SU-DHL-6 (cell line): ENCODE results near the gene CDK12.

Experiments
- H2AFZ ChIP-seq: fragments of 200-600 bp; sonication (generic); 2 replicates; pipeline ENCODE4 v1.6.1; 2014; ENCODE audit warnings: low read depth, mild to moderate bottlenecking, moderate library complexity, mixed read lengths, antibody characterized with exemption, low read length; ENCODE audit not compliant: severe bottlenecking
- H3F3A ChIP-seq: fragments of 200-600 bp; shearing (Covaris generic); 2 replicates; pipeline ENCODE4 v1.6.0; 2016; ENCODE audit warnings: antibody characterized with exemption, mild to moderate bottlenecking; ENCODE audit not compliant: insufficient read depth
- H3K27ac ChIP-seq: fragments of 200-600 bp; sonication (generic); 2 replicates; pipeline ENCODE4 v1.5.1; 2016; ENCODE audit warnings: low read depth, mild to moderate bottlenecking, low read length, moderate library complexity, mixed read lengths
- H3K27me3 ChIP-seq: fragments of 200-600 bp; sonication (generic), shearing (Covaris generic); 2 replicates; pipeline ENCODE4 v1.6.0; 2014; ENCODE audit warnings: mild to moderate bottlenecking, low read length
- H3K36me3 ChIP-seq: fragments of 200-600 bp; sonication (generic); 2 replicates; pipeline ENCODE4 v1.6.1; 2014; ENCODE audit warnings: mild to moderate bottlenecking, low read length, mixed read lengths
- H3K4me2 ChIP-seq: fragments of 300-600, 200-600 bp; shearing (Covaris generic), sonication (generic); 2 replicates; pipeline ENCODE4 v1.6.0; 2014; ENCODE audit warnings: low read length, low read depth, mild to moderate bottlenecking; ENCODE audit not compliant: poor library complexity, severe bottlenecking
- H3K4me3 ChIP-seq: fragments of 200-600 bp; sonication (generic); 2 replicates; pipeline ENCODE4 v1.5.1; 2014; ENCODE audit warnings: antibody characterized with exemption, low read length, mild to moderate bottlenecking, mixed read lengths; ENCODE audit not compliant: insufficient read depth, poor library complexity, severe bottlenecking
- H3K79me2 ChIP-seq: fragments of 200-600 bp; sonication (generic); 2 replicates; pipeline ENCODE4 v1.6.1; 2014; ENCODE audit warnings: mild to moderate bottlenecking, low read length, moderate library complexity; ENCODE audit not compliant: insufficient read depth
- H3K9ac ChIP-seq: fragments of 200-600 bp; sonication (generic); 2 replicates; pipeline ENCODE4 v1.7.0; 2014; ENCODE audit warnings: mild to moderate bottlenecking, low read length
- H3K9me2 ChIP-seq: fragments of 200-600 bp; sonication (generic); replicated peaks from 2 replicates; pipeline ENCODE4 v1.6.1; 2014; ENCODE audit warnings: low read length; ENCODE audit not compliant: insufficient read depth
- H3K9me3 ChIP-seq: fragments of 200-600 bp; sonication (generic); 2 replicates; pipeline ENCODE4 v1.6.1; 2014; ENCODE audit warnings: low read length, mixed read lengths; ENCODE audit not compliant: insufficient read depth
- H4K20me1 ChIP-seq: fragments of 200-600 bp; sonication (generic); 2 replicates; pipeline ENCODE4 v1.6.1; 2014; ENCODE audit warnings: low read depth, mild to moderate bottlenecking, antibody characterized with exemption, low read length, moderate library complexity, mixed read lengths
- EZH2phosphoT487 ChIP-seq: fragments of 200-600 bp; sonication (generic), shearing (Covaris generic); conservative IDR thresholded peaks from 2 replicates; pipeline ENCODE4 v1.6.1; 2018; ENCODE audit warnings: mild to moderate bottlenecking, antibody characterized with exemption, low read length, moderate library complexity, mixed read lengths
- TF ChIP-seq, protein P1 (sequence below): fragments of 200-600 bp; sonication (generic); IDR thresholded peaks from one replicate; pipeline ENCODE4 v1.5.1; 2017; ENCODE audit warnings: antibody characterized with exemption, mild to moderate bottlenecking, low read length, moderate library complexity; ENCODE audit not compliant: insufficient read depth, poor library complexity, severe bottlenecking

The CDK12 gene

DNA sequence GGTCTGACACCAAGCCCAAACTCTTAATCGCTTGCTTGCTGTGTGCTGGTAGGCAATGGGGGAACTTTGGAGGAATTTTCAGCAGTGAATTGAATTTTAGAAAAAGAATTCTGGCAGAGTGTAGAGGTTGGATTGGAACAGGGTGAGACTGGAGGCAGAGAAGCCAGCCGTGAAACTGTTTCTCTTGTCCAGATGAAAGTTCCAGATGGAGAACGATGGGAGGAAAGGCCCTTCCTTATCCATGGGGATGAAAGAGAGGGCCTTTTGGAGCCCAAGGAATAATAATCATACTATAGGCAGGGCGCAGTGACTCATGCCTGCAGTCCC is 120.4 kb downstream of the CDK12 start:
- H3F3A ChIP-seq: no peaks in the 10 kb centered on the region
- TF ChIP-seq EZH2phosphoT487: no peak
- TF ChIP-seq, protein P1, sequence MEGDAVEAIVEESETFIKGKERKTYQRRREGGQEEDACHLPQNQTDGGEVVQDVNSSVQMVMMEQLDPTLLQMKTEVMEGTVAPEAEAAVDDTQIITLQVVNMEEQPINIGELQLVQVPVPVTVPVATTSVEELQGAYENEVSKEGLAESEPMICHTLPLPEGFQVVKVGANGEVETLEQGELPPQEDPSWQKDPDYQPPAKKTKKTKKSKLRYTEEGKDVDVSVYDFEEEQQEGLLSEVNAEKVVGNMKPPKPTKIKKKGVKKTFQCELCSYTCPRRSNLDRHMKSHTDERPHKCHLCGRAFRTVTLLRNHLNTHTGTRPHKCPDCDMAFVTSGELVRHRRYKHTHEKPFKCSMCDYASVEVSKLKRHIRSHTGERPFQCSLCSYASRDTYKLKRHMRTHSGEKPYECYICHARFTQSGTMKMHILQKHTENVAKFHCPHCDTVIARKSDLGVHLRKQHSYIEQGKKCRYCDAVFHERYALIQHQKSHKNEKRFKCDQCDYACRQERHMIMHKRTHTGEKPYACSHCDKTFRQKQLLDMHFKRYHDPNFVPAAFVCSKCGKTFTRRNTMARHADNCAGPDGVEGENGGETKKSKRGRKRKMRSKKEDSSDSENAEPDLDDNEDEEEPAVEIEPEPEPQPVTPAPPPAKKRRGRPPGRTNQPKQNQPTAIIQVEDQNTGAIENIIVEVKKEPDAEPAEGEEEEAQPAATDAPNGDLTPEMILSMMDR: no peak
- H2AFZ ChIP-seq: no peak overlapping the region

DNA sequence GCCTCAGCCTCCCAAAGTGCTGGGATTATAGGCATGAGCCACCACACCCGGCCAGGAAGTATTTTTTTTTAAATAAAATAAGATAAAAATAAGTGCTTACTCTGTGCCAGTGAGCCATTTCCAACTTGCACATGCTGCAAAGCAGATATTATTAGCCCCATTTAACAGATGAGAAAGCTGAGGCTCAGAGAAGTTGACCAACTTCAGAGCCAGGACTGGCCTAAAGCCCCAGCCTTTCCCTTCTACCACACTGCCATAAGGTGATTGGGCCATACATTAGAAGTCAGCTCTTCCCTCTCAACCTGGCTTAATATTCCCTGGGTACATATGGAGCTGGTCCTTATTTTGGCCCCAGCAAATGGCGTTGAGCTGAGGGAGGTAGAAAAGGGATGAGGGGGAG is 121.4 kb downstream of the CDK12 start:
- Histone ChIP-seq H3K27ac (no peak overlapping the region), H2AFZ (no peak overlapping the region), H3K9me3 (no peaks in the 10 kb centered on the region), H3K4me2 (no peak overlapping the region), H3K4me3 (no peak overlapping the region), H3K79me2 (no peaks in the 10 kb centered on the region), H4K20me1 (no peaks in the 10 kb centered on the region), H3K9ac (no peak overlapping the region), H3K9me2 (no peaks in the 10 kb centered on the region), H3F3A (no peaks in the 10 kb centered on the region), H3K27me3 (no peaks in the 10 kb centered on the region), H3K36me3 (no peaks in the 10 kb centered on the region)
- no peak for TF ChIP-seq EZH2phosphoT487
- TF ChIP-seq, protein P1: no peak

More for the DNA sequence above, 120.4 kb downstream of the CDK12 start:
- Histone ChIP-seq H3K9me2 (no peaks in the 10 kb centered on the region), H3K4me3 (no peak overlapping the region), H4K20me1 (no peaks in the 10 kb centered on the region), H3K36me3 (no peaks in the 10 kb centered on the region), H3K9ac (no peak overlapping the region), H3K9me3 (no peaks in the 10 kb centered on the region), H3K79me2 (no peaks in the 10 kb centered on the region), H3K27ac (no peak overlapping the region), H3K27me3 (no peaks in the 10 kb centered on the region), H3K4me2 (no peak overlapping the region)
